SK-N-SH (cell line): ENCODE measurements around the gene KCNQ4. TPM values are rescaled to one million over a fixed set of nuclear protein-coding genes. Genes with fewer than 3 reads are reported as not detected.

Experiments
- CTCF ChIA-PET: fragments of 300-600, 350-600 bp; formaldehyde crosslinking; extraction: SDS; loops from one replicate; lab custom pipeline; 2021; lab: Yijun Ruan, JAX
- POLR2A ChIA-PET: fragments of 350-600 bp; sonication (Branson Sonifier 250); formaldehyde crosslinking; extraction: SDS; loops from one replicate; lab custom pipeline; 2020; ENCODE audit warnings: antibody characterized with exemption, inconsistent platforms; lab: Yijun Ruan, JAX
- DNase-seq: peaks from one replicate; pipeline ENCODE4 v3.0.0; 2012
- H2AFZ ChIP-seq: fragments of 200-600 bp; sonication (generic); 2 replicates; pipeline ENCODE4 v1.8.1; 2016; ENCODE audit warnings: antibody characterized with exemption, mild to moderate bottlenecking, low read depth
- H3F3A ChIP-seq: fragments of 200-600 bp; sonication (generic); replicated peaks from 2 replicates; pipeline ENCODE3; 2016; ENCODE audit warnings: antibody characterized with exemption, mild to moderate bottlenecking; ENCODE audit not compliant: insufficient read depth
- H3K27ac ChIP-seq, 2 experiments: fragments of 200-500 bp in 1 of 2; fragments of 200-600 bp in 1 of 2; sonication (Bioruptor generic) in 1 of 2; sonication (generic), shearing (Covaris generic) in 1 of 2; 2 replicates each; pipeline versions ENCODE4 v1.5.1 to v1.6.1; 2014 to 2016; ENCODE audit warnings: low read depth in 2 of 2, inconsistent platforms in 1 of 2, low read length in 1 of 2, mild to moderate bottlenecking in 1 of 2, mixed read lengths in 1 of 2
- H3K27me3 ChIP-seq: fragments of 200-600 bp; sonication (generic), shearing (Covaris generic); 2 replicates; pipeline ENCODE4 v1.6.1; 2016; ENCODE audit warnings: mixed run types; ENCODE audit not compliant: insufficient read depth
- H3K36me3 ChIP-seq, 2 experiments: fragments of 200-500 bp in 1 of 2; fragments of 200-600 bp in 1 of 2; sonication (Bioruptor generic) in 1 of 2; sonication (generic) in 1 of 2; replicated peaks in 1 of 2; 2 replicates each; pipeline versions ENCODE3 to v1.5.1; 2014 to 2016; ENCODE audit warnings: low read length in 1 of 2, mild to moderate bottlenecking in 1 of 2; ENCODE audit not compliant: insufficient read depth in 2 of 2, control insufficient read depth in 1 of 2
- H3K4me1 ChIP-seq, 2 experiments: fragments of 200-500 bp in 1 of 2; fragments of 200-600 bp in 1 of 2; sonication (Bioruptor generic) in 1 of 2; sonication (generic), shearing (Covaris generic) in 1 of 2; 2 replicates each; pipeline versions ENCODE4 v1.5.1 to v1.6.1; 2014 to 2016; ENCODE audit warnings: low read depth in 1 of 2, low read length in 1 of 2, mixed run types in 1 of 2; ENCODE audit not compliant: insufficient read depth in 2 of 2, control insufficient read depth in 1 of 2
- H3K4me2 ChIP-seq: fragments of 200-600 bp; sonication (generic), shearing (Covaris generic); 2 replicates; pipeline ENCODE4 v1.6.1; 2017; ENCODE audit warnings: mixed run types
- H3K4me3 ChIP-seq, 2 experiments: fragments of 200-500 bp in 1 of 2; fragments of 200-600 bp in 1 of 2; sonication (Bioruptor generic) in 1 of 2; sonication (generic), shearing (Covaris generic) in 1 of 2; 2 replicates each; pipeline versions ENCODE4 v1.5.1 to v1.8.1; 2014 to 2016; ENCODE audit warnings: low read depth in 2 of 2, inconsistent platforms in 1 of 2, low read length in 1 of 2, mild to moderate bottlenecking in 1 of 2, mixed read lengths in 1 of 2, moderate library complexity in 1 of 2
- H3K79me2 ChIP-seq: fragments of 200-600 bp; sonication (generic); 2 replicates; pipeline ENCODE4 v1.8.1; 2017; ENCODE audit warnings: mild to moderate bottlenecking; ENCODE audit not compliant: insufficient read depth
- H3K9ac ChIP-seq: fragments of 200-600 bp; sonication (generic); 2 replicates; pipeline ENCODE4 v1.6.1; 2017; ENCODE audit warnings: mixed run types
- H3K9me2 ChIP-seq: fragments of 200-600 bp; sonication (generic); 2 replicates; pipeline ENCODE4 v1.6.1; 2017; ENCODE audit warnings: mixed run types
- H3K9me3 ChIP-seq: fragments of 200-600 bp; sonication (generic); 2 replicates; pipeline ENCODE4 v1.6.1; 2017; ENCODE audit warnings: mixed run types, mild to moderate bottlenecking, moderate library complexity
- H4K20me1 ChIP-seq: fragments of 200-600 bp; sonication (generic); 2 replicates; pipeline ENCODE4 v1.6.1; 2017; ENCODE audit warnings: mild to moderate bottlenecking, mixed run types; ENCODE audit not compliant: insufficient read depth
- JUND ChIP-seq: IDR thresholded peaks from 2 replicates; pipeline ENCODE4 v1.4.0; 2012
- NFIC ChIP-seq: IDR thresholded peaks from 2 replicates; pipeline ENCODE4 v1.4.0; 2012; ENCODE audit warnings: borderline replicate concordance
- SMC3 ChIP-seq: IDR thresholded peaks from 2 replicates; pipeline ENCODE4 v1.6.1; 2012; ENCODE audit warnings: low read depth, low read length, improper control_type of control experiment
- WGBS: methylation state at CpG from one replicate; pipeline ENCODE4 v1.1.6; 2017; ENCODE audit warnings: low lambda C conversion rate; 5-methylcytosine and 5-hydroxymethylcytosine counted together
- polyA plus RNA-seq, 3 experiments: library from polyadenylated mRNA; depleted of rRNA; stranded (reverse); fragments of >200 nt; gene quantifications; 2 replicates each; pipeline ENCODE4 v1.2.3, GENCODE V29; 2012
- TF ChIP-seq, protein P1 (sequence below): fragments of 200-600 bp; sonication (generic); IDR thresholded peaks from 2 replicates; pipeline ENCODE4 v1.6.1; 2017; ENCODE audit warnings: antibody characterized with exemption, mild to moderate bottlenecking, moderate library complexity
- TF ChIP-seq, protein P2 (sequence below): fragments of 150-350 bp; IDR thresholded peaks from 2 replicates; pipeline ENCODE4 v1.6.1; 2016; ENCODE audit warnings: mild to moderate bottlenecking, low read depth, low read length
- TF ChIP-seq, protein P3 (sequence below): IDR thresholded peaks from 2 replicates; pipeline ENCODE4 v1.4.0; 2012; ENCODE audit warnings: low read depth, borderline replicate concordance
- TF ChIP-seq, protein P4 (sequence below): fragments of 150-350 bp; IDR thresholded peaks from 2 replicates; pipeline ENCODE4 v1.6.1; 2017; ENCODE audit warnings: antibody characterized with exemption, low read length, low read depth, borderline replicate concordance
- TF ChIP-seq, protein P5 (sequence below): IDR thresholded peaks from 2 replicates; pipeline ENCODE4 v1.6.1; 2012; ENCODE audit warnings: mild to moderate bottlenecking, low read depth, low read length, moderate library complexity
- TF ChIP-seq, protein P6 (sequence below): IDR thresholded peaks from 2 replicates; pipeline ENCODE4; 2012

KCNQ4 gene
- polyA plus RNA-seq, 1 of the 3 experiments (the other 2 are of a cell fraction), result 0.15 TPM

DNA sequence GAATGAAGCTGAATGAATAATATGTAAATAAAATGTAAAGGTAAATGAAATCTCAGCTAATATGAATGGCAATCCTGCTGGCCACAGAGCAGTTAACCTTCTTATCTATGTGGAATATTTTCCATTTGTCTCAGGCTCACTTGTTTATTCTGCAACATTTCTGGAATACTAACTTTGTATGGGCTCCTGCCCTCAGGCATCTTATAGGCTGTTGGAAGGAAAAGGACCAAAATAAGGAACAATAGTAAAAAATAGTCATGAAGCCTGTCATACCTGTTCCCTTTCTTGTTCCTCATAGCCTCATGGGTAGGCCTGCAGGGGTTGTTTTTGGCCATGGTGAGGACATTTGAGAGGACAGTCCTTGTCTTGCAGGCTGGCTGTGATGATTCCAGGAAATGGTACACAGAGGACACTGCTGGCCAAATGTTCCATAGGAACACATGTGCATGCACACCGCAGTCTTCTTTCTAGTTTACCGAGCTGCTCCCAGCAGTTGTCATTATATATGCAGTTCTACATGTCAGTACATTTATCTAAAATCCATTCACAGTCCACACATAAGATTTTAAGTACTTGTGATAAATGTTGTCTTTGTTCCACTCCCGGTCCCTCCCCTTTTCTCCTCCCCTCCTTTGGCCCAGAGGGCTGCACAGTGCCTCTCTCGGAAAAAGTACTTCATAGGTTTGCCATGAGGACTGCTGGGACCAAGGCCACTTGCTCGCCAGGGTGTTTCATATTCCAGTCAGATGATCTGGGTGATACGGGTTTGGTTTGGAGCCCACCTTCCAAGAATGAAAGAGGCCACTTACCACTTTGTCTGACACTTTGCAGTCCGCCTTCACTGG lies 15.2 kb upstream of the KCNQ4 start:
- TF ChIP-seq NFIC, result no peak
- TF ChIP-seq, protein P1, sequence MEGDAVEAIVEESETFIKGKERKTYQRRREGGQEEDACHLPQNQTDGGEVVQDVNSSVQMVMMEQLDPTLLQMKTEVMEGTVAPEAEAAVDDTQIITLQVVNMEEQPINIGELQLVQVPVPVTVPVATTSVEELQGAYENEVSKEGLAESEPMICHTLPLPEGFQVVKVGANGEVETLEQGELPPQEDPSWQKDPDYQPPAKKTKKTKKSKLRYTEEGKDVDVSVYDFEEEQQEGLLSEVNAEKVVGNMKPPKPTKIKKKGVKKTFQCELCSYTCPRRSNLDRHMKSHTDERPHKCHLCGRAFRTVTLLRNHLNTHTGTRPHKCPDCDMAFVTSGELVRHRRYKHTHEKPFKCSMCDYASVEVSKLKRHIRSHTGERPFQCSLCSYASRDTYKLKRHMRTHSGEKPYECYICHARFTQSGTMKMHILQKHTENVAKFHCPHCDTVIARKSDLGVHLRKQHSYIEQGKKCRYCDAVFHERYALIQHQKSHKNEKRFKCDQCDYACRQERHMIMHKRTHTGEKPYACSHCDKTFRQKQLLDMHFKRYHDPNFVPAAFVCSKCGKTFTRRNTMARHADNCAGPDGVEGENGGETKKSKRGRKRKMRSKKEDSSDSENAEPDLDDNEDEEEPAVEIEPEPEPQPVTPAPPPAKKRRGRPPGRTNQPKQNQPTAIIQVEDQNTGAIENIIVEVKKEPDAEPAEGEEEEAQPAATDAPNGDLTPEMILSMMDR, result no peak
- TF ChIP-seq JUND, result no peak
- TF ChIP-seq, protein P2, sequence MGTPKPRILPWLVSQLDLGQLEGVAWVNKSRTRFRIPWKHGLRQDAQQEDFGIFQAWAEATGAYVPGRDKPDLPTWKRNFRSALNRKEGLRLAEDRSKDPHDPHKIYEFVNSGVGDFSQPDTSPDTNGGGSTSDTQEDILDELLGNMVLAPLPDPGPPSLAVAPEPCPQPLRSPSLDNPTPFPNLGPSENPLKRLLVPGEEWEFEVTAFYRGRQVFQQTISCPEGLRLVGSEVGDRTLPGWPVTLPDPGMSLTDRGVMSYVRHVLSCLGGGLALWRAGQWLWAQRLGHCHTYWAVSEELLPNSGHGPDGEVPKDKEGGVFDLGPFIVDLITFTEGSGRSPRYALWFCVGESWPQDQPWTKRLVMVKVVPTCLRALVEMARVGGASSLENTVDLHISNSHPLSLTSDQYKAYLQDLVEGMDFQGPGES, result no peak
- no peak for TF ChIP-seq SMC3
- TF ChIP-seq, protein P3, sequence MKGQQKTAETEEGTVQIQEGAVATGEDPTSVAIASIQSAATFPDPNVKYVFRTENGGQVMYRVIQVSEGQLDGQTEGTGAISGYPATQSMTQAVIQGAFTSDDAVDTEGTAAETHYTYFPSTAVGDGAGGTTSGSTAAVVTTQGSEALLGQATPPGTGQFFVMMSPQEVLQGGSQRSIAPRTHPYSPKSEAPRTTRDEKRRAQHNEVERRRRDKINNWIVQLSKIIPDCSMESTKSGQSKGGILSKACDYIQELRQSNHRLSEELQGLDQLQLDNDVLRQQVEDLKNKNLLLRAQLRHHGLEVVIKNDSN, result no peak
- TF ChIP-seq, protein P4, sequence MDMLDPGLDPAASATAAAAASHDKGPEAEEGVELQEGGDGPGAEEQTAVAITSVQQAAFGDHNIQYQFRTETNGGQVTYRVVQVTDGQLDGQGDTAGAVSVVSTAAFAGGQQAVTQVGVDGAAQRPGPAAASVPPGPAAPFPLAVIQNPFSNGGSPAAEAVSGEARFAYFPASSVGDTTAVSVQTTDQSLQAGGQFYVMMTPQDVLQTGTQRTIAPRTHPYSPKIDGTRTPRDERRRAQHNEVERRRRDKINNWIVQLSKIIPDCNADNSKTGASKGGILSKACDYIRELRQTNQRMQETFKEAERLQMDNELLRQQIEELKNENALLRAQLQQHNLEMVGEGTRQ, result no peak
- TF ChIP-seq, protein P5, sequence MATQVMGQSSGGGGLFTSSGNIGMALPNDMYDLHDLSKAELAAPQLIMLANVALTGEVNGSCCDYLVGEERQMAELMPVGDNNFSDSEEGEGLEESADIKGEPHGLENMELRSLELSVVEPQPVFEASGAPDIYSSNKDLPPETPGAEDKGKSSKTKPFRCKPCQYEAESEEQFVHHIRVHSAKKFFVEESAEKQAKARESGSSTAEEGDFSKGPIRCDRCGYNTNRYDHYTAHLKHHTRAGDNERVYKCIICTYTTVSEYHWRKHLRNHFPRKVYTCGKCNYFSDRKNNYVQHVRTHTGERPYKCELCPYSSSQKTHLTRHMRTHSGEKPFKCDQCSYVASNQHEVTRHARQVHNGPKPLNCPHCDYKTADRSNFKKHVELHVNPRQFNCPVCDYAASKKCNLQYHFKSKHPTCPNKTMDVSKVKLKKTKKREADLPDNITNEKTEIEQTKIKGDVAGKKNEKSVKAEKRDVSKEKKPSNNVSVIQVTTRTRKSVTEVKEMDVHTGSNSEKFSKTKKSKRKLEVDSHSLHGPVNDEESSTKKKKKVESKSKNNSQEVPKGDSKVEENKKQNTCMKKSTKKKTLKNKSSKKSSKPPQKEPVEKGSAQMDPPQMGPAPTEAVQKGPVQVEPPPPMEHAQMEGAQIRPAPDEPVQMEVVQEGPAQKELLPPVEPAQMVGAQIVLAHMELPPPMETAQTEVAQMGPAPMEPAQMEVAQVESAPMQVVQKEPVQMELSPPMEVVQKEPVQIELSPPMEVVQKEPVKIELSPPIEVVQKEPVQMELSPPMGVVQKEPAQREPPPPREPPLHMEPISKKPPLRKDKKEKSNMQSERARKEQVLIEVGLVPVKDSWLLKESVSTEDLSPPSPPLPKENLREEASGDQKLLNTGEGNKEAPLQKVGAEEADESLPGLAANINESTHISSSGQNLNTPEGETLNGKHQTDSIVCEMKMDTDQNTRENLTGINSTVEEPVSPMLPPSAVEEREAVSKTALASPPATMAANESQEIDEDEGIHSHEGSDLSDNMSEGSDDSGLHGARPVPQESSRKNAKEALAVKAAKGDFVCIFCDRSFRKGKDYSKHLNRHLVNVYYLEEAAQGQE, result no peak
- TF ChIP-seq, protein P6, sequence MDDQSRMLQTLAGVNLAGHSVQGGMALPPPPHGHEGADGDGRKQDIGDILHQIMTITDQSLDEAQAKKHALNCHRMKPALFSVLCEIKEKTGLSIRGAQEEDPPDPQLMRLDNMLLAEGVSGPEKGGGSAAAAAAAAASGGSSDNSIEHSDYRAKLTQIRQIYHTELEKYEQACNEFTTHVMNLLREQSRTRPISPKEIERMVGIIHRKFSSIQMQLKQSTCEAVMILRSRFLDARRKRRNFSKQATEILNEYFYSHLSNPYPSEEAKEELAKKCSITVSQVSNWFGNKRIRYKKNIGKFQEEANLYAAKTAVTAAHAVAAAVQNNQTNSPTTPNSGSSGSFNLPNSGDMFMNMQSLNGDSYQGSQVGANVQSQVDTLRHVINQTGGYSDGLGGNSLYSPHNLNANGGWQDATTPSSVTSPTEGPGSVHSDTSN, result no peak
- CTCF ChIA-PET, result interaction anchor here (1.2 to 1.4 kb wide), 3 partner anchors 11 to 155 kb away, joined by 3 to 6 read pairs (median 4); no protein-coding TSS in a partner anchor
- H3K79me2 ChIP-seq, result no peaks in the 10 kb centered on the region
- no peak overlapping the region for H3K27ac ChIP-seq
- H3K4me3 ChIP-seq, result no peak overlapping the region
- no peaks in the 10 kb centered on the region for H4K20me1 ChIP-seq
- no peaks in the 10 kb centered on the region for H3K9me3 ChIP-seq
- peaks cover 15 to 71% of the 10 kb centered on the region in 2 experiments for H3K36me3 ChIP-seq
- no peak overlapping the region for H3K9ac ChIP-seq
- DNase-seq, result no peak
- POLR2A ChIA-PET, result no interaction called here
- H3F3A ChIP-seq, result no peaks in the 10 kb centered on the region
- no peaks in the 10 kb centered on the region for H3K9me2 ChIP-seq
- no peaks in the 10 kb centered on the region for H3K27me3 ChIP-seq
- peaks cover 0 to 13% of the 10 kb centered on the region in 2 experiments; a peak in 2 of 4 replicates for H3K4me1 ChIP-seq
- H2AFZ ChIP-seq, result no peak overlapping the region
- 96% methylated on average over 6 of the region's 7 CpGs for WGBS
- H3K4me2 ChIP-seq, result no peak overlapping the region
